ENCODE data around the gene SKIC2.
"Not testable (repeated sequence)": the region's sequence is repeated elsewhere in the genome, so short reads cannot be mapped to it uniquely, and the experiment has no call there.

SKIC2 gene

DNA sequence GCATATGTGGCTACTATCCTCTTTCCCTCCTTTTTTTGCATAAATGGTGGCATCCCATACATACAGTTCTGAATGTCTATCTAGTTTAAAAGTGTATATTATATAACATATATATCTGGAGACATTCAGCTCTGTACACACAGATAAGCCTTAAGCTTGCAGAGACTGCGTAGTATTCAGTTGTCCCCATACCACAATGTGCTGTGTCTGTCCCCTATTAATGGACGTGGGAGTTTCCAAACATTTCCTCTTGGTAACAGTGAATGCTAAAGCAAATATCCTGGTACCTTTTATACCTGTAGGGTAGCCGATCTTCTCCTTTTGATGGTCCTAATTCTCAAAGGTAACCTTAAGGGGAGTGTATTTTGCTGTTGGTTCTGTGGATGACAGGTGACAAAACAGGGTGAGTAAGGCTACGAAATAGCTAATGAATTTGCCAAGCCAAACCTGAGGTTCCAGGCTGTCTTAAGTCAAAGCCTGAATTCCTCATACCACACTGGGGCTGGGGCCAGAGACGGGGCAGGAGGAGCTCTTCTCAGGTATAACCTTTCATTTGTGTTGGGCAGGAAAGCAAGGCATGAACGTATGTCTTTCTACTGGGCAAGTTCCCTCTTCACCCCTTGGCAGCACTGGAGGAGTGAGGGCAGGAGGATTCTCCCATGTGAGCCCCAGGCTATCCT is 39.2 kb upstream of the SKIC2 start:
- no peak for TF ChIP-seq CTCF (IDR thresholded peaks at IDR 0.05; ENCODE audit: insufficient read depth, missing control alignments)
- DNase-seq (ENCODE audit: insufficient read length, low spot score) (no peak), FAIRE-seq (no peak)

DNA sequence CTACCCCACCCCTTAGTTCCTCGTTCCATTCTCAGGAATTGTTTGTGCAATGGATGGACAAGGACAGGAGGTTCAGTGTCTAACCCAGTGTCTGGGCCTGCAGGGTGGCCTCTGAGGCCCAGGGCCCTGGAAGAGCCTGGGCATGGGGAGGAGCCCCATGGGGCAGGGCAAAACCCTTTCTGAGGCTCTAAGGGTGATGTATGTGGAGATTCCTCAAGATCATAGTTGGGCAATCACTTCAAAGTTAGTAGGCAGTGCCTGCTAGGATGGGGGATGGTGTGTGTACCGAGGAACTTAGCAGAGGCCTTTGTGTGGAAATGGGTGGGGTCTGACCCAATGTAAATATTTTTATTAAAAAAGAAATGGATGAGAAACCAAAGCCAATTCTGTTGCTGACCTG is 38.2 kb upstream of the SKIC2 start:
- no peak for TF ChIP-seq CTCF (IDR thresholded peaks at IDR 0.05; ENCODE audit: insufficient read depth, missing control alignments)
- DNase-seq (ENCODE audit: insufficient read length, low spot score): no peak
- no peak for FAIRE-seq

GRCh38 chr6:31922942-31923341 is 36.0 kb upstream of the SKIC2 start:
- DNase-seq (ENCODE audit: insufficient read length, low spot score) (no peak), FAIRE-seq (no peak)
- peak; percentile 23 for TF ChIP-seq CTCF (IDR thresholded peaks at IDR 0.05; ENCODE audit: insufficient read depth, missing control alignments)

DNA sequence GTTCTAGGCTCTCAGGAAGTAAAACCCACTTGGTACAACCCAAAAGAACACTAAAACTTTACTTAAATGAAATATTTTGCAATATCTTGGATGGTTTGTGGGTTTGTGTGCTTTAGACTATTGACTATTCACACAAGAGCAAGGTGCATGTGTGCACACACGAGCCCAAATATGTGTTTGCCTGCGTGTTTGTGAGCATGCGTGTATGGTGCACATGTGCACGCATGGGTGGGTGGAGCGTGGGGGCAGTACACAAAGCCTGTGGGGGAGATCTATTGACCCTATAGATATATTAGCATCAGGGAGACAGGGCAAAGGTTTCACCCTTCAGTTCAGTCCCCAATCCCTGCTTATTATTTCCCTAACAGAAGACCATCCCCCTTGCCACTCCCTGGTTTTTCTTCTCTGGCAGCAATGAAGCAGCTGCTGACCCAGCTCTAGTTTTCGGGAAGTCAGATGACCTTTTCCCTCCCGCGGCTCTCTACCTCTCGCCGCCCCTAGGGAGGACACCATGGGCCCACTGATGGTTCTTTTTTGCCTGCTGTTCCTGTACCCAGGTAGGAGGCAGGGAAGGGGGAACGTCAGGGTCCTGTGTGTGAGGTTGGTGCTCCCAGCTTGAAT is 31.6 kb upstream of the SKIC2 start, which contains the start of gene C2:
C2 (plus strand) TSS at position 476 of the 621 bp plus-strand sequence; CDS start at position 512, 36 bp downstream.
- TF ChIP-seq CTCF (IDR thresholded peaks at IDR 0.05; ENCODE audit: insufficient read depth, missing control alignments): no peak
- no peak for DNase-seq (ENCODE audit: insufficient read length, low spot score)
- no peak for FAIRE-seq

- DNase-seq (ENCODE audit: insufficient read length, low spot score) (no peak), FAIRE-seq (no peak)
- TF ChIP-seq CTCF (IDR thresholded peaks at IDR 0.05; ENCODE audit: insufficient read depth, missing control alignments): no peak
Measured at GRCh38 chr6:31927863-31928671, 30.9 kb upstream of the SKIC2 start.

GRCh38 chr6:31928672-31928939 is 30.4 kb upstream of the SKIC2 start:
- FAIRE-seq (no peak), DNase-seq (ENCODE audit: insufficient read length, low spot score) (no peak)
- TF ChIP-seq CTCF (IDR thresholded peaks at IDR 0.05; ENCODE audit: insufficient read depth, missing control alignments): no peak

DNA sequence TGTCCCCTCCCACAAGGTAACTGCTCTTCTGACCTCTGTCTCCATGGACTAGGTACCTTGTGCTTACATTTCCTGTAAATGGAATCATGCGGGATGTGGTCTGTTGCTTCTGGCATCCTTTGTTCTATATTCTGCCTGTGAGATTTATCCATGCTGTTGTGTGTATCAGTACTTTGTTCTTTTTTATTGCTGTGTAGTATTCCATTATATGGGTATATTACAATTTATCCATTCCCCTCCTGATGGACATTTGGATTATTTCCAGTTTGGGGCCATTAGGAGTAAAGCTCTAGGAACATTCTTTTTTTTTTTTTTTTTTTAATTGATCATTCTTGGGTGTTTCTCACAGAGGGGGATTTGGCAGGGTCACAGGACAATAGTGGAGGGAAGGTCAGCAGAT is 28.0 kb upstream of the SKIC2 start:
- no peak for TF ChIP-seq CTCF (IDR thresholded peaks at IDR 0.05; ENCODE audit: insufficient read depth, missing control alignments)
- FAIRE-seq: no peak
- no peak for DNase-seq (ENCODE audit: insufficient read length, low spot score)

DNA sequence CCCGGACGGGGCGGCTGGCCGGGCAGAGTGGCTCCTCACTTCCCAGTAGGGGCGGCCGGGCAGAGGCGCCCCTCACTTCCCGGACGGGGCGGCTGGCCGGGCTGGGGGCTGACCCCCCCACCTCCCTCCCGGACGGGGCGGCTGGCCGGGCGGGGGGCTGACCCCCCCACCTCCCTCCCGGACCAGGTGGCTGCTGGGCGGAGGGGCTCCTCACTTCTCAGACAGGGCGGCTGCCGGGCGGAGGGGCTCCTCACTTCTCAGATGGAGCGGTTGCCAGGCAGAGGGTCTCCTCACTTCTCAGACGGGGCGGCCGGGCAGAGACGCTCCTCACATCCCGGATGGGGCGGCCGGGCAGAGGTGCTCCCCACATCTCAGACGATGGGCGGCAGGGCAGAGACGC is 26.8 kb upstream of the SKIC2 start:
- not testable (repeated sequence) for DNase-seq (ENCODE audit: insufficient read length, low spot score); FAIRE-seq
